ENCODE data around the gene DHX30.

- TF ChIP-seq, protein P1, sequence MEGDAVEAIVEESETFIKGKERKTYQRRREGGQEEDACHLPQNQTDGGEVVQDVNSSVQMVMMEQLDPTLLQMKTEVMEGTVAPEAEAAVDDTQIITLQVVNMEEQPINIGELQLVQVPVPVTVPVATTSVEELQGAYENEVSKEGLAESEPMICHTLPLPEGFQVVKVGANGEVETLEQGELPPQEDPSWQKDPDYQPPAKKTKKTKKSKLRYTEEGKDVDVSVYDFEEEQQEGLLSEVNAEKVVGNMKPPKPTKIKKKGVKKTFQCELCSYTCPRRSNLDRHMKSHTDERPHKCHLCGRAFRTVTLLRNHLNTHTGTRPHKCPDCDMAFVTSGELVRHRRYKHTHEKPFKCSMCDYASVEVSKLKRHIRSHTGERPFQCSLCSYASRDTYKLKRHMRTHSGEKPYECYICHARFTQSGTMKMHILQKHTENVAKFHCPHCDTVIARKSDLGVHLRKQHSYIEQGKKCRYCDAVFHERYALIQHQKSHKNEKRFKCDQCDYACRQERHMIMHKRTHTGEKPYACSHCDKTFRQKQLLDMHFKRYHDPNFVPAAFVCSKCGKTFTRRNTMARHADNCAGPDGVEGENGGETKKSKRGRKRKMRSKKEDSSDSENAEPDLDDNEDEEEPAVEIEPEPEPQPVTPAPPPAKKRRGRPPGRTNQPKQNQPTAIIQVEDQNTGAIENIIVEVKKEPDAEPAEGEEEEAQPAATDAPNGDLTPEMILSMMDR (IDR thresholded peaks at IDR 0.05), result no peak
- TF ChIP-seq POLR2AphosphoS5 (IDR thresholded peaks at IDR 0.05; ENCODE audit: insufficient read depth in 1 of 2, low read depth in 1 of 2) (peak in 1 of 2 donors; percentile 65), POLR2A (IDR thresholded peaks at IDR 0.05) (no peak)
These were observed 88.1 kb downstream of the DHX30 start for GRCh38 chr3:47890828-47891612.
